A673 (cell line): Measurements from ENCODE around the gene SLC22A17. TPM values are rescaled to one million over a fixed set of nuclear protein-coding genes. Genes with fewer than 3 reads are reported as not detected.

ENCODE experiments used
- BruUV-seq: library from RNA; stranded (reverse); fragments of 400-500 nt; replicated peaks from 2 replicates; lab custom pipeline; 2021; lab: Mats Ljungman, UMichigan
- CTCF ChIA-PET: fragments of 300-600 bp; sonication (Branson Sonifier 250); formaldehyde crosslinking; loops from one replicate; lab custom pipeline; 2022; ENCODE audit warnings: antibody characterized with exemption; lab: Charles Lee
- POLR2A ChIA-PET: fragments of 300-600 bp; sonication (Branson Sonifier 250); formaldehyde crosslinking; loops from one replicate; lab custom pipeline; 2022; ENCODE audit warnings: antibody characterized with exemption; ENCODE audit not compliant: low non-redundant PET; lab: Charles Lee
- DNase-seq: peaks from one replicate; pipeline ENCODE4 v3.0.0-alpha.2; 2015; ENCODE audit warnings: low spot score
- H3K27ac ChIP-seq: fragments of 200-600 bp; sonication (generic); 2 replicates; pipeline ENCODE4 v1.5.1; 2016; ENCODE audit warnings: mixed run types, low read depth, mild to moderate bottlenecking, mixed read lengths, antibody characterized with exemption, low read length; ENCODE audit not compliant: poor library complexity, severe bottlenecking
- H3K27me3 ChIP-seq: fragments of 200-600 bp; sonication (generic); replicated peaks from 2 replicates; pipeline ENCODE4 v1.6.1; 2017; ENCODE audit warnings: mixed run types, low read depth, mild to moderate bottlenecking, mixed read lengths, antibody characterized with exemption, low read length; ENCODE audit not compliant: insufficient read depth, poor library complexity
- H3K36me3 ChIP-seq: fragments of 200-600 bp; sonication (generic); 2 replicates; pipeline ENCODE4 v1.6.1; 2016; ENCODE audit warnings: mixed run types, mild to moderate bottlenecking, mixed read lengths, antibody characterized with exemption, low read length; ENCODE audit not compliant: insufficient read depth, poor library complexity, severe bottlenecking
- H3K4me1 ChIP-seq: fragments of 200-600 bp; sonication (generic); 2 replicates; pipeline ENCODE4 v1.6.1; 2017; ENCODE audit warnings: mixed run types, mild to moderate bottlenecking, mixed read lengths, antibody characterized with exemption, low read length; ENCODE audit not compliant: insufficient read depth, poor library complexity, severe bottlenecking
- H3K4me3 ChIP-seq: fragments of 200-600 bp; sonication (generic); 2 replicates; pipeline ENCODE4 v1.5.1; 2016; ENCODE audit warnings: low read depth, mixed run types, mild to moderate bottlenecking, mixed read lengths, low read length; ENCODE audit not compliant: poor library complexity, severe bottlenecking
- H3K9me3 ChIP-seq: fragments of 200-600 bp; sonication (generic); 2 replicates; pipeline ENCODE4 v1.6.1; 2016; ENCODE audit warnings: mixed run types, low read depth, mild to moderate bottlenecking, mixed read lengths, antibody characterized with exemption, low read length; ENCODE audit not compliant: poor library complexity, severe bottlenecking
- CTCF ChIP-seq: fragments of 300-800, 200-600 bp; sonication (generic); conservative IDR thresholded peaks from 2 replicates; pipeline ENCODE4 v1.5.1; 2017; ENCODE audit warnings: low read depth, mild to moderate bottlenecking, antibody characterized with exemption, low read length, moderate library complexity, mixed read lengths
- EZH2 ChIP-seq: fragments of 200-600 bp; sonication (generic); IDR thresholded peaks from 2 replicates; pipeline ENCODE4 v1.6.1; 2017; ENCODE audit warnings: borderline replicate concordance, low read depth, mild to moderate bottlenecking, mixed read lengths, antibody characterized with exemption, low read length; ENCODE audit not compliant: poor library complexity, severe bottlenecking
- intact Hi-C: fragments of 100-400 bp; cut with micrococcal nuclease; formaldehyde crosslinking; loops from one replicate; pipeline ENCODE4 v1.10.0; 2022; ENCODE audit not compliant: unreplicated experiment
- total RNA-seq: library from RNA; stranded (reverse); gene quantifications from 2 replicates; pipeline ENCODE4 v1.2.3, GENCODE V29; 2021

Gene SLC22A17
- total RNA-seq, 1 experiment from 2014 or later: 23.0 TPM

GRCh38 chr14:23324993-23325392, 27.7 kb downstream of the SLC22A17 start:
- Histone ChIP-seq H3K27me3 (no peaks in the 10 kb centered on the region), H3K4me3 (no peak overlapping the region), H3K36me3 (peaks cover 37% of the 10 kb centered on the region), H3K27ac (no peak overlapping the region), H3K9me3 (no peaks in the 10 kb centered on the region), H3K4me1 (peaks cover 13% of the 10 kb centered on the region)
- no peak for DNase-seq
- POLR2A ChIA-PET: no interaction called here
- CTCF ChIA-PET: no interaction called here
- intact Hi-C loops: loop anchor here (5.0 kb wide), 2 partner anchors 42 to 142 kb away; partner anchors contain the start of genes EFS and NGDN
- TF ChIP-seq EZH2 (no peak), CTCF (no peak)
- no TSS peak for BruUV-seq

GRCh38 chr14:23324455-23324846, 28.2 kb downstream of the SLC22A17 start:
- no peaks in the 10 kb centered on the region for H3K27me3 ChIP-seq
- H3K9me3 ChIP-seq: no peaks in the 10 kb centered on the region
- CTCF ChIA-PET: no interaction called here
- no TSS peak for BruUV-seq
- TF ChIP-seq EZH2: no peak
- no peak for TF ChIP-seq CTCF
- DNase-seq: no peak
- no peak overlapping the region for H3K27ac ChIP-seq
- peaks cover 13% of the 10 kb centered on the region for H3K4me1 ChIP-seq
- no peak overlapping the region for H3K4me3 ChIP-seq
- POLR2A ChIA-PET: no interaction called here
- intact Hi-C loops: loop anchor here (5.0 kb wide), 2 partner anchors 43 to 143 kb away; partner anchors contain the start of genes EFS and NGDN
- H3K36me3 ChIP-seq: peaks cover 42% of the 10 kb centered on the region

GRCh38 chr14:23323838-23324454, 28.7 kb downstream of the SLC22A17 start:
- ChIA-PET CTCF (no interaction called here), POLR2A (no interaction called here)
- TF ChIP-seq EZH2 (no peak), CTCF (no peak)
- Histone ChIP-seq H3K9me3 (no peaks in the 10 kb centered on the region), H3K27ac (no peak overlapping the region), H3K36me3 (peaks cover 42% of the 10 kb centered on the region), H3K4me3 (no peak overlapping the region), H3K27me3 (no peaks in the 10 kb centered on the region), H3K4me1 (peaks cover 13% of the 10 kb centered on the region)
- BruUV-seq: no TSS peak
- intact Hi-C loops: loop anchor here (5.0 kb wide), 2 partner anchors 43 to 143 kb away; partner anchors contain the start of genes EFS and NGDN
- no peak for DNase-seq
